Measurements from ENCODE around the gene NHSL2. TPM values are rescaled to one million over a fixed set of nuclear protein-coding genes. Genes with fewer than 3 reads are reported as not detected.

NHSL2 gene
- total RNA-seq, 1 donor from 2014 or later = not detected

DNA sequence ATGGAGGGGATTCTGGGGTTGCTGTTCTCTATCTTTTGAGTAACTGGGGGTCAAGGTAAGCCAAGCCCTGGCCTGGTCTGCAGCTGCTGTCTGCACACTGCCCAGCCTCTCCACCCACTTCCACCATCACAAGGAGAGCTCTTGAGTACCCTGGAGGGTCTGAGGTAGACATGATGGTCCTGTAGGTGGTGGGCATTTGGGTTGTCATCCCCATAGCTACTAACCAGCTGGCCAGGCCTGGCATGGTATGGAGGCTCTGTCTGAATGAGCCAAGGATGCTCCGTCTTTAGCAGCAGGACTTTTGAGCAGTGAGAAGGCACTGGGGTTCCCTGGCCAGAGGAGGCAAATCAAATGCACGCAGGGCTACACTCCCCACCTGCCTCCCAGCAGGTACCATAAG is 82.7 kb downstream of the NHSL2 start:
- no peak for DNase-seq (ENCODE audit: low read depth)
- H3K36me3 ChIP-seq (ENCODE audit: control insufficient read depth, insufficient read depth, low read length) = no peaks in the 10 kb centered on the region
- no peaks in the 10 kb centered on the region for H3K27me3 ChIP-seq (ENCODE audit: control insufficient read depth, insufficient read depth, low read length)
- H3K4me3 ChIP-seq (ENCODE audit: low read depth, low read length) = no peak overlapping the region
- no peak for FAIRE-seq
- TF ChIP-seq, protein P1, sequence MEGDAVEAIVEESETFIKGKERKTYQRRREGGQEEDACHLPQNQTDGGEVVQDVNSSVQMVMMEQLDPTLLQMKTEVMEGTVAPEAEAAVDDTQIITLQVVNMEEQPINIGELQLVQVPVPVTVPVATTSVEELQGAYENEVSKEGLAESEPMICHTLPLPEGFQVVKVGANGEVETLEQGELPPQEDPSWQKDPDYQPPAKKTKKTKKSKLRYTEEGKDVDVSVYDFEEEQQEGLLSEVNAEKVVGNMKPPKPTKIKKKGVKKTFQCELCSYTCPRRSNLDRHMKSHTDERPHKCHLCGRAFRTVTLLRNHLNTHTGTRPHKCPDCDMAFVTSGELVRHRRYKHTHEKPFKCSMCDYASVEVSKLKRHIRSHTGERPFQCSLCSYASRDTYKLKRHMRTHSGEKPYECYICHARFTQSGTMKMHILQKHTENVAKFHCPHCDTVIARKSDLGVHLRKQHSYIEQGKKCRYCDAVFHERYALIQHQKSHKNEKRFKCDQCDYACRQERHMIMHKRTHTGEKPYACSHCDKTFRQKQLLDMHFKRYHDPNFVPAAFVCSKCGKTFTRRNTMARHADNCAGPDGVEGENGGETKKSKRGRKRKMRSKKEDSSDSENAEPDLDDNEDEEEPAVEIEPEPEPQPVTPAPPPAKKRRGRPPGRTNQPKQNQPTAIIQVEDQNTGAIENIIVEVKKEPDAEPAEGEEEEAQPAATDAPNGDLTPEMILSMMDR (IDR thresholded peaks at IDR 0.05; ENCODE audit: insufficient read depth, low read length, severe bottlenecking) = no peak

DNA sequence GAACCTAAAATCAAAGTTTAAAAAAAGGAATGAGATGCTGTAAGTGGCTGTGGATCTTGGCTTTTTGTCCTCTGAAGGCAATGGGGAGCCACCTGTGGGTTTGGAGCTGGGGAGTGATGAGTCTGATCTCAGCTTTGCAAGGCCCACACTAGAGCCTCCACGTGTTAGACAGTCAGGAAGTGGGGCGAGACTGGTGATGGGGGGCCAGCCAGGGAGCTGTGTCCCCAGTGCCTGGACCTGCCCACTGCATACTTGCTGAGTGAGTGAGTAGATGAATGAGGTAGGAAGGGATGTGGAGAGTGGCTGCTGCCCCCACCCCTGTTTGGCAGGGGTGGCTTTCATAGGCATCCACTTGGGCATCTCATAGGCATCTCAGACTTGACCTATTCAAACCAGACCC is 84.0 kb downstream of the NHSL2 start:
- no peaks in the 10 kb centered on the region for H3K27me3 ChIP-seq (ENCODE audit: control insufficient read depth, insufficient read depth, low read length)
- DNase-seq (ENCODE audit: low read depth) (peak; percentile 43), FAIRE-seq (no peak)
- TF ChIP-seq, protein P1 (IDR thresholded peaks at IDR 0.05; ENCODE audit: insufficient read depth, low read length, severe bottlenecking) = no peak
- no peaks in the 10 kb centered on the region for H3K36me3 ChIP-seq (ENCODE audit: control insufficient read depth, insufficient read depth, low read length)
- H3K4me3 ChIP-seq (ENCODE audit: low read depth, low read length) = no peak overlapping the region

GRCh38 chrX:71995122-71995521 is 84.5 kb downstream of the NHSL2 start:
- TF ChIP-seq, protein P1 (IDR thresholded peaks at IDR 0.05; ENCODE audit: insufficient read depth, low read length, severe bottlenecking) = no peak
- H3K36me3 ChIP-seq (ENCODE audit: control insufficient read depth, insufficient read depth, low read length) = no peaks in the 10 kb centered on the region
- no peak overlapping the region for H3K4me3 ChIP-seq (ENCODE audit: low read depth, low read length)
- FAIRE-seq (no peak), DNase-seq (ENCODE audit: low read depth) (no peak)
- no peaks in the 10 kb centered on the region for H3K27me3 ChIP-seq (ENCODE audit: control insufficient read depth, insufficient read depth, low read length)

- FAIRE-seq = no peak
- TF ChIP-seq, protein P1 (IDR thresholded peaks at IDR 0.05; ENCODE audit: insufficient read depth, low read length, severe bottlenecking) = no peak
- DNase-seq (ENCODE audit: low read depth) = no peak
Observed at GRCh38 chrX:71996136-71996535, 85.5 kb downstream of the NHSL2 start.

GRCh38 chrX:71996826-71997225 is 86.2 kb downstream of the NHSL2 start:
- no peak for FAIRE-seq
- TF ChIP-seq, protein P1 (IDR thresholded peaks at IDR 0.05; ENCODE audit: insufficient read depth, low read length, severe bottlenecking) = no peak
- H3K4me3 ChIP-seq (ENCODE audit: low read depth, low read length) = no peak overlapping the region
- no peak for DNase-seq (ENCODE audit: low read depth)
- H3K36me3 ChIP-seq (ENCODE audit: control insufficient read depth, insufficient read depth, low read length) = no peaks in the 10 kb centered on the region
- H3K27me3 ChIP-seq (ENCODE audit: control insufficient read depth, insufficient read depth, low read length) = no peaks in the 10 kb centered on the region

More at GRCh38 chrX:71996136-71996535, 85.5 kb downstream of the NHSL2 start:
- H3K4me3 ChIP-seq (ENCODE audit: low read depth, low read length) = no peak overlapping the region
- no peaks in the 10 kb centered on the region for H3K27me3 ChIP-seq (ENCODE audit: control insufficient read depth, insufficient read depth, low read length)
- no peaks in the 10 kb centered on the region for H3K36me3 ChIP-seq (ENCODE audit: control insufficient read depth, insufficient read depth, low read length)

GRCh38 chrX:71997320-71997719 is 86.7 kb downstream of the NHSL2 start:
- TF ChIP-seq, protein P1 (IDR thresholded peaks at IDR 0.05; ENCODE audit: insufficient read depth, low read length, severe bottlenecking) = no peak
- DNase-seq (ENCODE audit: low read depth) (no peak), FAIRE-seq (no peak)
- Histone ChIP-seq H3K27me3 (ENCODE audit: control insufficient read depth, insufficient read depth, low read length) (no peaks in the 10 kb centered on the region), H3K4me3 (ENCODE audit: low read depth, low read length) (no peak overlapping the region), H3K36me3 (ENCODE audit: control insufficient read depth, insufficient read depth, low read length) (no peaks in the 10 kb centered on the region)
